Lower leg skin (tissue), 4 donors: Measurements from ENCODE around the gene REEP1. TPM values are rescaled to one million over a fixed set of nuclear protein-coding genes. Genes with fewer than 3 reads are reported as not detected.
A peak's percentile ranks its signal among the peaks of the same experiment; 100 is the strongest.

Source experiments
- DNase-seq, 2 donors: peaks; one replicate each; pipeline ENCODE4 v3.0.0-alpha.2; 2019; ENCODE audit warnings: low spot score in 2 of 2
- H3K4me3 ChIP-seq: fragments of 200-600 bp; sonication (generic); 2 replicates; pipeline ENCODE4 v1.5.1; 2017; ENCODE audit warnings: mild to moderate bottlenecking, low read depth; ENCODE audit not compliant: poor library complexity, severe bottlenecking
- CTCF ChIP-seq, 3 donors: fragments of 450-650 bp; IDR thresholded peaks; one replicate each; pipeline ENCODE4 v1.5.1; 2016; ENCODE audit warnings: antibody characterized with exemption in 3 of 3, mild to moderate bottlenecking in 3 of 3, moderate library complexity in 2 of 3
- POLR2A ChIP-seq, 2 donors: fragments of 450-650 bp; IDR thresholded peaks; one replicate each; pipeline ENCODE4 v1.6.1; 2016 to 2017; ENCODE audit warnings: antibody characterized with exemption in 2 of 2, mild to moderate bottlenecking in 1 of 2, moderate library complexity in 1 of 2
- WGBS, 2 donors: methylation state at CpG; one replicate each; pipeline ENCODE4 v1.1.5; 2018; 5-methylcytosine and 5-hydroxymethylcytosine counted together
- intact Hi-C: fragments of 100-400 bp; cut with DNase I; formaldehyde crosslinking; loops from one replicate; pipeline ENCODE4 v1.15.0; 2023; ENCODE audit warnings: low total_unique reads
- total RNA-seq, 4 donors: library from RNA; depleted of rRNA; stranded (reverse); fragments of >200 nt; gene quantifications; one replicate each; pipeline ENCODE4 v1.1.0, GENCODE V29; 2016

Gene REEP1
- total RNA-seq, 4 donors from 2014 or later: 0.04 to 4.3 (median 2.0) TPM

GRCh38 chr2:86226070-86226469 lies 111.4 kb downstream of the REEP1 start:
- intact Hi-C loops: no loop called here
- TF ChIP-seq CTCF (IDR thresholded peaks at IDR 0.05) (no peak), POLR2A (IDR thresholded peaks at IDR 0.05) (no peak)
- H3K4me3 ChIP-seq: no peak overlapping the region
- DNase-seq: no peak
- 69 to 85% methylated on average over 4 of the region's 4 CpGs for WGBS, 2 donors

GRCh38 chr2:86225581-86225980 lies 111.8 kb downstream of the REEP1 start:
- TF ChIP-seq POLR2A (IDR thresholded peaks at IDR 0.05): no peak
- TF ChIP-seq CTCF (IDR thresholded peaks at IDR 0.05): no peak

GRCh38 chr2:86224645-86225355 lies 112.6 kb downstream of the REEP1 start:
- WGBS, 2 donors: 63 to 79% methylated on average over 7 to 9 of the region's 9 CpGs
- no peak for DNase-seq
- no peak for TF ChIP-seq CTCF (IDR thresholded peaks at IDR 0.05)
- no peak for TF ChIP-seq POLR2A (IDR thresholded peaks at IDR 0.05)
- intact Hi-C loops: no loop called here
- H3K4me3 ChIP-seq: no peak overlapping the region

More at GRCh38 chr2:86225581-86225980, 111.8 kb downstream of the REEP1 start:
- peak in 1 of 2 donors; percentile 89 for DNase-seq
- no peak overlapping the region for H3K4me3 ChIP-seq
- intact Hi-C loops: no loop called here
- 11 to 46% methylated on average over 6 of the region's 6 CpGs for WGBS, 2 donors

- no peak overlapping the region for H3K4me3 ChIP-seq
- no peak for DNase-seq
- 83 to 95% methylated on average over 2 of the region's 2 CpGs for WGBS, 2 donors
- TF ChIP-seq CTCF (IDR thresholded peaks at IDR 0.05) (no peak), POLR2A (IDR thresholded peaks at IDR 0.05) (no peak)
- intact Hi-C loops: no loop called here
These were observed 113.4 kb downstream of the REEP1 start for GRCh38 chr2:86223927-86224560.

GRCh38 chr2:86223140-86223926 lies 114.1 kb downstream of the REEP1 start:
- TF ChIP-seq POLR2A (IDR thresholded peaks at IDR 0.05) (no peak), CTCF (IDR thresholded peaks at IDR 0.05) (no peak)
- intact Hi-C loops: no loop called here
- no peak overlapping the region for H3K4me3 ChIP-seq
- peak; percentile 46 to 90 for DNase-seq
- 25 to 29% methylated on average over 7 of the region's 8 CpGs for WGBS, 2 donors
